Left ventricle myocardium inferior (tissue), 1 donor: ENCODE results near the gene C1QL4. TPM values are rescaled to one million over a fixed set of nuclear protein-coding genes. Genes with fewer than 3 reads are reported as not detected.

Source experiments
- DNase-seq: peaks from one replicate; pipeline ENCODE4 v3.0.0-alpha.2; 2020
- H3K27ac ChIP-seq: fragments of 200-600 bp; replicated peaks from 2 replicates; pipeline ENCODE4 v1.8.0; 2021
- H3K27me3 ChIP-seq: fragments of 200-600 bp; 2 replicates; pipeline ENCODE4 v1.8.0; 2021; ENCODE audit warnings: low read depth
- H3K36me3 ChIP-seq: fragments of 200-600 bp; 2 replicates; pipeline ENCODE4 v1.8.0; 2021
- H3K4me1 ChIP-seq: fragments of 200-600 bp; 2 replicates; pipeline ENCODE4 v1.8.0; 2021
- H3K4me3 ChIP-seq: fragments of 200-600 bp; 2 replicates; pipeline ENCODE4 v1.8.0; 2021; ENCODE audit warnings: mild to moderate bottlenecking, moderate library complexity
- H3K9me3 ChIP-seq: fragments of 200-600 bp; replicated peaks from 2 replicates; pipeline ENCODE4 v1.8.0; 2021
- intact Hi-C: fragments of 100-400 bp; cut with micrococcal nuclease; formaldehyde crosslinking; loops from one replicate; pipeline ENCODE4 v1.11.0; 2022
- total RNA-seq: library from RNA; stranded (reverse); fragmentation: NEBNext Ultra II Directional; extraction: Animal tissue kit (Norgen Biotek cat#: 25700); gene quantifications from one replicate; pipeline ENCODE4 v1.2.1, GENCODE V29; 2021
- TF ChIP-seq, protein P1 (sequence below): fragments of 200-600 bp; IDR thresholded peaks from 2 replicates; pipeline ENCODE4 v1.8.0; 2021; ENCODE audit warnings: antibody characterized with exemption, mild to moderate bottlenecking, borderline replicate concordance
- donor health status: DM: no; HTN: yes; CAD: no; lungs with severe emphysema.

Gene C1QL4
- total RNA-seq, 1 donor from 2014 or later: not detected

- Histone ChIP-seq H3K4me1 (peaks cover 41% of the 10 kb centered on the region), H3K9me3 (no peaks in the 10 kb centered on the region), H3K36me3 (no peaks in the 10 kb centered on the region), H3K4me3 (peak within 1 kb of the TSS; percentile 41), H3K27me3 (peaks cover 72% of the 10 kb centered on the region), H3K27ac (no peak within 1 kb of the TSS)
- intact Hi-C loops: no loop called here
- TF ChIP-seq, protein P1, sequence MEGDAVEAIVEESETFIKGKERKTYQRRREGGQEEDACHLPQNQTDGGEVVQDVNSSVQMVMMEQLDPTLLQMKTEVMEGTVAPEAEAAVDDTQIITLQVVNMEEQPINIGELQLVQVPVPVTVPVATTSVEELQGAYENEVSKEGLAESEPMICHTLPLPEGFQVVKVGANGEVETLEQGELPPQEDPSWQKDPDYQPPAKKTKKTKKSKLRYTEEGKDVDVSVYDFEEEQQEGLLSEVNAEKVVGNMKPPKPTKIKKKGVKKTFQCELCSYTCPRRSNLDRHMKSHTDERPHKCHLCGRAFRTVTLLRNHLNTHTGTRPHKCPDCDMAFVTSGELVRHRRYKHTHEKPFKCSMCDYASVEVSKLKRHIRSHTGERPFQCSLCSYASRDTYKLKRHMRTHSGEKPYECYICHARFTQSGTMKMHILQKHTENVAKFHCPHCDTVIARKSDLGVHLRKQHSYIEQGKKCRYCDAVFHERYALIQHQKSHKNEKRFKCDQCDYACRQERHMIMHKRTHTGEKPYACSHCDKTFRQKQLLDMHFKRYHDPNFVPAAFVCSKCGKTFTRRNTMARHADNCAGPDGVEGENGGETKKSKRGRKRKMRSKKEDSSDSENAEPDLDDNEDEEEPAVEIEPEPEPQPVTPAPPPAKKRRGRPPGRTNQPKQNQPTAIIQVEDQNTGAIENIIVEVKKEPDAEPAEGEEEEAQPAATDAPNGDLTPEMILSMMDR: no peak
- no peak for DNase-seq
These were observed 41.7 kb downstream of the C1QL4 start, which contains the start of gene PRPH for GRCh38 chr12:49295082-49295936. Gene PRPH (plus strand): TSS chr12:49295147. CDS start chr12:49295201, 54 bp downstream.

DNA sequence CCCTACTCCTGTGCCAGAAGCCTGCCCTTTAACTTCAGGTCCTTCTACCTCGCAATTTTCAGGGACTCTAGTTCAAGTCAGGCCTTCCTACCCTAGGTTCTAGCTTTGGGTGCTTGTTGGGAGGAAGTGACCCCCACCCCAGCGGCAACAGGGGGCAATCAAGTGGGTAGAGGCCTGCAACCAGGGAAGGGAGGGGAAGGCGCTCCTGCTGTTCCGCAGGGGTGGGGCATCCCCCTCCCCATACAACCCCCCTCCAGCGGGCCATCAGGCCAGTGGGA, 42.2 kb downstream of the C1QL4 start:
- intact Hi-C loops: no loop called here
- Histone ChIP-seq H3K36me3 (no peaks in the 10 kb centered on the region), H3K27ac (no peak overlapping the region), H3K4me1 (peaks cover 41% of the 10 kb centered on the region), H3K4me3 (no peak overlapping the region), H3K27me3 (peaks cover 69% of the 10 kb centered on the region), H3K9me3 (no peaks in the 10 kb centered on the region)
- DNase-seq: no peak
- TF ChIP-seq, protein P1: no peak

DNA sequence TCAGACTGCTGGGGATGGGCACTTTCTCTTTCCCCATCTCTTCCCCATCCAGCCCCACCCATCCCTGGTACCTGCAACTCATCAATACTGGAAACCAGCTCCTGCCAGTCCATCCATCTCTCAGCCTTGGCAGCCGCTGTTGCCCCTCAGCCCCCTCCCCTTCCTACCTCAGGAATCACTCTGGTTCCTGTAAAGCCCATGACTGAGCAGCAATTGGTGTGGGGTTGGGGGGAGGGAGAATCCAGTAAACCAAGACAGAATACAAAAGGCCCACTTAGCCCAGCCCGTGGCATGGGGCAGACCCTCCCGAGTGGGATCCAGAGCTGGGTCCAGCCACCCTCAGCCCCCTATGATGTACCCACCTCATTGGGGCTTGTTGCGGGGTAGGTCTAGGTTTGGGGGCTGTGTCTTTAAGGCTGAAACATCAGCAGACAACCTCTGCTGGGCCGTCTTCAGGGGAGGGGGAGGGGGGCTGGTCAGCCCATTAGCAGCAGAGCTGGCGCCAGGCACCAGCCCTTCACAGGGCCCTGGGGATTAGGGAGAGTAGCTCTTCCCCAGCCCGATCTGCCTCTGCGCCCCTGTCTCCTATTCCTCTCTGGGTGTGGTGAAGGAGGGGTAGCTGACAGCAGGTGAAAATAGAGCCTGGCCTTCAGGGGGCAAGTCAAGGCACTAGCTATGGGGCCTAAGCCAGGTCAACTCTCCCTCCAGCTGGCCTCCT, 42.7 kb downstream of the C1QL4 start:
- intact Hi-C loops: no loop called here
- Histone ChIP-seq H3K4me3 (no peak overlapping the region), H3K27me3 (peaks cover 67% of the 10 kb centered on the region), H3K4me1 (peaks cover 41% of the 10 kb centered on the region), H3K36me3 (no peaks in the 10 kb centered on the region), H3K27ac (no peak overlapping the region), H3K9me3 (no peaks in the 10 kb centered on the region)
- TF ChIP-seq, protein P1: no peak
- no peak for DNase-seq

DNA sequence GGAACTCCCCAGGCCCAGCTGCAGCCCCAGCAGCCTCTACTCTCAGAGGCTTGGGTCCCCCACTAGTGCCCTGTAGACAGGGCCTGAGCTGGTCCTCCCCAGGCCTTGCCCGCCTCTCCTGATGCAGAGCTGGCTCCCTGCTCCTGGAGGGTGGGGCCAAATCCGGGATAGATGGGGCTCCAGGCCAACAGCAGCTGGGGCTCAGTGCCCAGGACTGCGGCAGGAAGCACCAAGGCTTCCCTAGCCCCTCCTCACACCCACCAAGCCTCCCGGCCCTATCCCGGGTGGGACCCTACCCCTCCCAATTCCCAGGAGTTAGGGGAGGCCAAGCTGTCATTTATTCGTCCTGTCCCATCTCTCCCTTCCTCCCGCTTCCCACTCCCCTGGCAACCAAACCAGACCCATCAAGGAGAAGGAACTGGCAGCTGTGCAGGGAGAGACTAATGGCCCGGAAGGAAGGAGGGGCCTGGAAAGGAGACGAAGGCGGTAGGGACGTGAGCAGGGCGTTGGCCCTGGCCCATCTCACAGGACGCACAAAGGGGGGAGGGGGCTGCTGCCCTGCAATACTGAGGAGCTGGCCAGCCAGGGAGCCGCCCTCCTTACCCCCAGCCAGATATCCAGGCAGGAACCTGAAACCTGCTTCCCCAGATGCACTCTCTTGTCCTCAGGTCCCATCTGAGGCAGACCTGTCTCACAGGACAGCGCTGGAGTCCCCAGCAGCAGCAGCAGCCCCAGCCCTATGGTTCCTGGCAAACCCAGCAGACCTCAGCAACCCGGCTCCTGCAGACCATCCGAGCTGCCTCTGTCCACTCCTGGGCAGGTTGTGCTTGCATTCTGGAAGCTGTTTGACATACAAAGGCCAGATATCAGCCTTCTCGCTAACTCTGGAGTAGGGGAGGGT, 43.7 kb downstream of the C1QL4 start:
- Histone ChIP-seq H3K4me1 (peaks cover 41% of the 10 kb centered on the region), H3K27ac (peak overlapping the region; percentile 23), H3K27me3 (peaks cover 66% of the 10 kb centered on the region), H3K36me3 (no peaks in the 10 kb centered on the region), H3K4me3 (peak overlapping the region; percentile 22), H3K9me3 (no peaks in the 10 kb centered on the region)
- TF ChIP-seq, protein P1: no peak
- DNase-seq: peak; percentile 57
- intact Hi-C loops: no loop called here

DNA sequence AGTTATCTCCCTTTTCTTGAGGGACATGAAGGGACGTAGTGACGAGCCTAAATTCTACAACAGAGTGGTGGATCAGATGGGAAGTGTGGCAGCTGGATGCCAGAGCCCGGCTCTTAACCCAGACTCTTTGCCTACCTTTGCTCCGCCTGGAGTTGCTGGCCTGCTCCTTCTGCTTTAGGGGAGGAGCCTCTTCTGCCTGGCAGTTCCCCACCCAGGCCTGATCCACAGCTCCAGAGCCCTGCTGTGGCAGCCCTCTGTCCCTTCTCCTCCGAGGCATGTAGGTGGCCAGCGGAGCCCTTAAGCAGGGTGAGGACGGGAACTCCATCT, 44.3 kb downstream of the C1QL4 start:
- Histone ChIP-seq H3K4me3 (peak overlapping the region; percentile 22), H3K36me3 (no peaks in the 10 kb centered on the region), H3K27me3 (peaks cover 65% of the 10 kb centered on the region), H3K27ac (peak overlapping the region; percentile 17), H3K4me1 (peaks cover 38% of the 10 kb centered on the region), H3K9me3 (no peaks in the 10 kb centered on the region)
- TF ChIP-seq, protein P1: no peak
- intact Hi-C loops: no loop called here
- DNase-seq: no peak
